ENCODE results near the gene KLHL36.

DNA sequence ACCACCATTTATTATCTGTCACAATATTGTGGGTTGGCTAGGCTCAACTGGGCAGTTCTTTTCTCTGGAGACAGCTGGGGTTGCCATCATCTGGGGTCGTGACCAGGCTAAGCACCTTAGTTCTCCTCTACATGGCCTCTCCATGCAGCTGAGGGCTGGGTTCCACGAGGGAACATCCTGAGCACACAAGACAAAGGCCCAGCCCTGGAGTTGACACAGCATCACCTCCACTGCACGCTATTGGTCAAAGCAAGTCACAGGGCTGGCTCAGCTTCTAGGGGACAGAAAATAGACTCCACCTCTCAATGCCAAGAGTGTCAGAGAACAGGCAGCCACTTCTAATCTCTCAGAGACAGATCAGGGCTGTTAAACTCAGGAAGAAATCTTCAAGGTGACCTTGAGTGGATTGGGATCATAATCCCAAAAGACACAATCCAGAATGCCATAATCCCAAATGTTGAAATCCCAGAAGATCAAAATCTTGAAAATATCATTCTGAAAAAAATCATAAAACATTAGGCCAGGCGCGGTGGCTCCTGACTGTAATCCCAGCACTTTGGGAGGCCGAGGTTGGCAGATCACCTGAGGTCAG, 38.5 kb downstream of the KLHL36 start:
- no peak for TF ChIP-seq POLR2A (IDR thresholded peaks at IDR 0.05)
- TF ChIP-seq, protein P1, sequence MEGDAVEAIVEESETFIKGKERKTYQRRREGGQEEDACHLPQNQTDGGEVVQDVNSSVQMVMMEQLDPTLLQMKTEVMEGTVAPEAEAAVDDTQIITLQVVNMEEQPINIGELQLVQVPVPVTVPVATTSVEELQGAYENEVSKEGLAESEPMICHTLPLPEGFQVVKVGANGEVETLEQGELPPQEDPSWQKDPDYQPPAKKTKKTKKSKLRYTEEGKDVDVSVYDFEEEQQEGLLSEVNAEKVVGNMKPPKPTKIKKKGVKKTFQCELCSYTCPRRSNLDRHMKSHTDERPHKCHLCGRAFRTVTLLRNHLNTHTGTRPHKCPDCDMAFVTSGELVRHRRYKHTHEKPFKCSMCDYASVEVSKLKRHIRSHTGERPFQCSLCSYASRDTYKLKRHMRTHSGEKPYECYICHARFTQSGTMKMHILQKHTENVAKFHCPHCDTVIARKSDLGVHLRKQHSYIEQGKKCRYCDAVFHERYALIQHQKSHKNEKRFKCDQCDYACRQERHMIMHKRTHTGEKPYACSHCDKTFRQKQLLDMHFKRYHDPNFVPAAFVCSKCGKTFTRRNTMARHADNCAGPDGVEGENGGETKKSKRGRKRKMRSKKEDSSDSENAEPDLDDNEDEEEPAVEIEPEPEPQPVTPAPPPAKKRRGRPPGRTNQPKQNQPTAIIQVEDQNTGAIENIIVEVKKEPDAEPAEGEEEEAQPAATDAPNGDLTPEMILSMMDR (IDR thresholded peaks at IDR 0.05): no peak

Data from testis (tissue), 2 donors.